Effector memory CD4-positive, alpha-beta T cell (primary cell): ENCODE measurements around the gene PYGO1.

Experiments
- DNase-seq, 3 donors: peaks; one replicate each; pipeline ENCODE4 v3.0.0-alpha.2; 2020
- H3K27ac ChIP-seq: 2 replicates; pipeline ENCODE4 v1.7.0; 2013; ENCODE audit warnings: mild to moderate bottlenecking, low read length, moderate library complexity; ENCODE audit not compliant: insufficient read depth, poor library complexity, severe bottlenecking
- H3K27me3 ChIP-seq: replicated peaks from 2 replicates; pipeline ENCODE4 v1.7.0; 2013; ENCODE audit warnings: mild to moderate bottlenecking, low read length; ENCODE audit not compliant: insufficient read depth, control insufficient read depth, poor library complexity, severe bottlenecking
- H3K36me3 ChIP-seq: 2 replicates; pipeline ENCODE4 v1.7.0; 2013; ENCODE audit warnings: mild to moderate bottlenecking, low read length, moderate library complexity; ENCODE audit not compliant: control insufficient read depth, insufficient read depth
- H3K4me1 ChIP-seq: 2 replicates; pipeline ENCODE4 v1.7.0; 2013; ENCODE audit warnings: low read length, mild to moderate bottlenecking; ENCODE audit not compliant: control insufficient read depth, insufficient read depth, poor library complexity, severe bottlenecking
- H3K4me3 ChIP-seq: 2 replicates; pipeline ENCODE4 v1.7.0; 2013; ENCODE audit warnings: low read length, low read depth, mild to moderate bottlenecking; ENCODE audit not compliant: insufficient read depth, poor library complexity, severe bottlenecking
- H3K9me3 ChIP-seq: 2 replicates; pipeline ENCODE4 v1.7.0; 2013; ENCODE audit warnings: mild to moderate bottlenecking, low read length, moderate library complexity; ENCODE audit not compliant: control insufficient read depth
- total RNA-seq, 3 donors: gene quantifications; one replicate each; lab custom pipeline; 2026; lab: John Stamatoyannopoulos, UW

The PYGO1 gene
- 0 reads per million in 3 donors for total RNA-seq

- no peaks in the 10 kb centered on the region for H3K4me1 ChIP-seq
- DNase-seq = no peak
- H3K9me3 ChIP-seq = no peaks in the 10 kb centered on the region
- peak within 1 kb of the TSS; percentile 50 for H3K4me3 ChIP-seq
- peaks cover 41% of the 10 kb centered on the region for H3K27me3 ChIP-seq
- no peak within 1 kb of the TSS for H3K27ac ChIP-seq
- no peaks in the 10 kb centered on the region for H3K36me3 ChIP-seq
Measured at GRCh38 chr15:55588070-55588814, at the start of gene PYGO1. PYGO1 (minus strand) TSS chr15:55588345; CDS start chr15:55587883, 462 bp downstream.

- Histone ChIP-seq H3K27ac (no peak overlapping the region), H3K4me3 (no peak overlapping the region), H3K27me3 (peaks cover 3% of the 10 kb centered on the region), H3K36me3 (no peaks in the 10 kb centered on the region), H3K9me3 (no peaks in the 10 kb centered on the region), H3K4me1 (no peaks in the 10 kb centered on the region)
- DNase-seq = no peak
Measured at GRCh38 chr15:55637086-55637485, 48.9 kb upstream of the PYGO1 start.

- Histone ChIP-seq H3K9me3 (no peaks in the 10 kb centered on the region), H3K36me3 (no peaks in the 10 kb centered on the region)
Measured at GRCh38 chr15:55633731-55634130, 45.6 kb upstream of the PYGO1 start.

GRCh38 chr15:55632434-55632833 is 44.3 kb upstream of the PYGO1 start:
- Histone ChIP-seq H3K4me3 (no peak overlapping the region), H3K9me3 (no peaks in the 10 kb centered on the region), H3K27ac (no peak overlapping the region), H3K36me3 (no peaks in the 10 kb centered on the region), H3K27me3 (peaks cover 3% of the 10 kb centered on the region), H3K4me1 (no peaks in the 10 kb centered on the region)
- no peak for DNase-seq

More at GRCh38 chr15:55633731-55634130, 45.6 kb upstream of the PYGO1 start:
- Histone ChIP-seq H3K4me1 (no peaks in the 10 kb centered on the region), H3K27ac (no peak overlapping the region), H3K4me3 (no peak overlapping the region), H3K27me3 (peaks cover 3% of the 10 kb centered on the region)
- DNase-seq = no peak

GRCh38 chr15:55630858-55631257 is 42.7 kb upstream of the PYGO1 start:
- Histone ChIP-seq H3K4me1 (no peaks in the 10 kb centered on the region), H3K9me3 (no peaks in the 10 kb centered on the region), H3K27me3 (no peaks in the 10 kb centered on the region), H3K4me3 (no peak overlapping the region), H3K36me3 (no peaks in the 10 kb centered on the region), H3K27ac (no peak overlapping the region)
- no peak for DNase-seq

- no peak overlapping the region for H3K27ac ChIP-seq
- no peaks in the 10 kb centered on the region for H3K27me3 ChIP-seq
- H3K9me3 ChIP-seq = no peaks in the 10 kb centered on the region
- no peak for DNase-seq
- H3K36me3 ChIP-seq = no peaks in the 10 kb centered on the region
- no peaks in the 10 kb centered on the region for H3K4me1 ChIP-seq
- H3K4me3 ChIP-seq = no peak overlapping the region
Measured at GRCh38 chr15:55628369-55628730, 40.2 kb upstream of the PYGO1 start.

GRCh38 chr15:55627730-55628368 is 39.7 kb upstream of the PYGO1 start:
- Histone ChIP-seq H3K4me3 (no peak overlapping the region), H3K9me3 (no peaks in the 10 kb centered on the region), H3K4me1 (no peaks in the 10 kb centered on the region), H3K27ac (no peak overlapping the region), H3K36me3 (no peaks in the 10 kb centered on the region), H3K27me3 (no peaks in the 10 kb centered on the region)
- no peak for DNase-seq

GRCh38 chr15:55619783-55620182 is 31.6 kb upstream of the PYGO1 start:
- no peaks in the 10 kb centered on the region for H3K36me3 ChIP-seq
- no peaks in the 10 kb centered on the region for H3K9me3 ChIP-seq
- no peaks in the 10 kb centered on the region for H3K27me3 ChIP-seq
- no peak overlapping the region for H3K4me3 ChIP-seq
- no peak overlapping the region for H3K27ac ChIP-seq
- no peaks in the 10 kb centered on the region for H3K4me1 ChIP-seq
- no peak for DNase-seq

- no peak for DNase-seq
- Histone ChIP-seq H3K4me3 (no peak overlapping the region), H3K4me1 (no peaks in the 10 kb centered on the region)
Measured at GRCh38 chr15:55618387-55618786, 30.2 kb upstream of the PYGO1 start.

GRCh38 chr15:55615445-55615844 is 27.3 kb upstream of the PYGO1 start:
- Histone ChIP-seq H3K27me3 (peaks cover 3% of the 10 kb centered on the region), H3K9me3 (no peaks in the 10 kb centered on the region), H3K36me3 (no peaks in the 10 kb centered on the region), H3K4me1 (no peaks in the 10 kb centered on the region), H3K27ac (no peak overlapping the region), H3K4me3 (no peak overlapping the region)
- DNase-seq = no peak

More at GRCh38 chr15:55618387-55618786, 30.2 kb upstream of the PYGO1 start:
- Histone ChIP-seq H3K27me3 (peaks cover 3% of the 10 kb centered on the region), H3K36me3 (no peaks in the 10 kb centered on the region), H3K27ac (no peak overlapping the region), H3K9me3 (no peaks in the 10 kb centered on the region)
